HG03565 (cell line): ENCODE data around the gene NCS1.

Source experiments
- ATAC-seq: cut with Tn5 transposase; IDR thresholded peaks from one replicate; pipeline ENCODE4 v1.9.1; 2021; ENCODE audit warnings: mild to moderate bottlenecking, moderate library complexity; ENCODE audit not compliant: unreplicated experiment

NCS1 gene

GRCh38 chr9:130147198-130147597, 25.0 kb upstream of the NCS1 start:
- no peak for ATAC-seq

- no peak for ATAC-seq
These were observed 24.3 kb upstream of the NCS1 start for GRCh38 chr9:130147910-130148309.

GRCh38 chr9:130149031-130149430, 23.2 kb upstream of the NCS1 start:
- ATAC-seq = no peak

GRCh38 chr9:130149654-130150286, 22.4 kb upstream of the NCS1 start:
- ATAC-seq = no peak

GRCh38 chr9:130150779-130151382, 21.3 kb upstream of the NCS1 start:
- no peak for ATAC-seq

- no peak for ATAC-seq
These were observed 17.4 kb upstream of the NCS1 start for GRCh38 chr9:130154816-130155215.

DNA sequence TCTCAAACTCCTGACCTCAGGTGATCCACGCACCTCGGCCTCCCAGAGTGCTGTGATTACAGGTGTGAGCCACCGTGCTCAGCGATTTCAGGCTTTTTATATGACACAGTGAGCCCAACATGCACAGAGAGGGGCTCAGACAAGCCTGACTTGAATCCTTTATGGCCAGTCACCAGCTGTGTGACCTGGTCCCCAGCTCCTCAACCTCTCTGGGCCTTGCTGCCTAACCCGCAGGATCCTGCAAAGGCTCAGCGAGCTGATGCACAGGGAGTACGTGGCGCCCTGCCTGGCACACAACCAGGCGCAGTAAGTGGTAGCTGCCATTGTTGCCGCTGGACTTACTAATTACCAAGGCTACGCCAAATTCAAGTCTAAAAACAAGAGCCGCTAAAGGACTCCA, 16.6 kb upstream of the NCS1 start:
- ATAC-seq = no peak

- ATAC-seq = no peak
These were observed 15.5 kb upstream of the NCS1 start for GRCh38 chr9:130156672-130157071.

DNA sequence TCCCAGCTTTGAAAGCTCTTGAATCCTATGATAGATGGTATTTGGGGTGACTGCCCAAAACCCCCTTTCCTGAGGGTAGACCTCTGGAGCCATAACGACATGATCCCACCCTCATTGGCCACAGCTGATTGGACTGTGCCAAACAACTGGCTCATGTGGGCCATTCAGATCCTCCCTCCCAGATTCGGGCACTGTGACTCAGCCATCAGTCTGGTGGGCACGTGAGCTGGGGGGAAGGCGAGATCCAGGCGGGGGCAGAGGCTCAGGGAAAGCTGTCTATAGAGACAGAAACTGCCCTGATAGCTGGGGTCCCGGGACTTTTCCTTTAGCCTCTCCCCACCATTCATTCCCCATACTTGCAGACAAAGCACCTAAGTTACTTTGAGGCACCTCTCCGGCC, 15.1 kb upstream of the NCS1 start:
- no peak for ATAC-seq

DNA sequence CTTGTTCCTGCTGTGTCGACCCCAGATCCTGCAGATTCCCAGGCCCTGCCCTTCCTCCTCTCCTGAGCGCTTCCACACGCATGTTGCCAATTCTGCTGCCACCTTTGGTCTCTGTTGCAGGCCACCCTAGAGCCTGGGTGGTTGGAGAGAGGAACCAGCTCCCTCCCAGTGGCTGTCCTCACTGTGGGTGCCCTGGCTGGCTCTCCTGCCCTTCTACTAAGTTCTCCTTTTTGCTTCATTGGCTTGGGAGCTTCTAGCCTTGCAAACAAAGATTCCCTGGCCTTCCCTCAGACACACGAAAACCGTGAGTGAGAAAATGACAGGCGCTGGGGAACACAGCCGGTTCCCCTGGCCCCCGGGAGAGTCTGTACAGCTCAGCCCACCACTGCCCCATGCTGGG, 14.2 kb upstream of the NCS1 start:
- ATAC-seq = no peak

DNA sequence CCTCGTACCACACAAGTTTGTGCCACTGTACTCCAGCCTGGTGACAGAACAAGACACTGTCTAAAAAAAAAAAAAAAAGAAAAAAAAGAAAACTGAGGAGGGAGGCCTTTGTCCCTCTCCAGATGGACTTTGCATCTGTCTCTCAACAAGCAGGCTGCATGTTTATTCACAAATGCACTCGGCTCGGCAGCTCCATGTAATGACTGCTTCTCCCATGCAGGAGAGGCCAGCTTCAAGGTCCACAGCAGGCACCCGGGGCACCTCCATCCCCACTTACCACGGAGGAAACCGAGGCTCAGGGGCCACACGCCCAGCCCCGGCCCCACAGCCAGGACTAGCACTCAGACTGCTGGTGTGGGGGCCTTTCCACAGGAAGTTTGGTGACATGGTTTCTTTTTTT, 13.1 kb upstream of the NCS1 start:
- no peak for ATAC-seq

DNA sequence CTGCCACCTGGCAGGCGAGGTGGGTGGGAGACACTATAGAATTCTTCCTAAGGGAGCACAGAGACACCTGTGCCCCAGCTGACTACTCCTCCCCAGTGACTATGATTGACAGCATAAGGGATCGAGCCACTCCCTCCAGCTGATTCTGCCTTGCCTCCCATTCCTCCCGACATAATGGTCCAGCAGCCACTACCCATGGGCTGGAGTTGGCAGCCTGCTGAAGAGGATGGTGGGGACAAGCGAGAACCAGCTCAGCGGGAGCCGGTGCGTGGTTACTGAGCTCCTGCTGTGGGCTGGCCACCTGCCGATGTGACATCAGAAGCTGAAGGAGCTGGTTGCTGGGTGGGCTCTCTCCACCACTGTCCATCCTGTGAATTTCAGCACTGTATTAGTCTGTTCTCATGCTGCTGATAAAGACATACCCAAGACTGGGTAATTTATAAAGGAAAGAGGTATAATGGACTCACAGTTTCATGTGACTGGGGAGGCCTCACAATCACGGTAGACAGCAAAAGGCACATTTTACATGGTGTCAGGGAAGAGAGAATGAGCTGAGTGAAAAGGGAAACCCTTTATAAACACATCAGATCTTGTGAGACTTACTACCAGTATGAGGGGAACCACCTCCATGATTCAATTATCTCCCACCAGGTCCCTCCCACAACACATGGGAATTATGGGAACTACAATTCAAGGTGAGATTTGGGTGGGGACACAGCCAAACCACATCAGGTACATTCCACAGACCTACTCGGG, 12.1 kb upstream of the NCS1 start:
- no peak for ATAC-seq

DNA sequence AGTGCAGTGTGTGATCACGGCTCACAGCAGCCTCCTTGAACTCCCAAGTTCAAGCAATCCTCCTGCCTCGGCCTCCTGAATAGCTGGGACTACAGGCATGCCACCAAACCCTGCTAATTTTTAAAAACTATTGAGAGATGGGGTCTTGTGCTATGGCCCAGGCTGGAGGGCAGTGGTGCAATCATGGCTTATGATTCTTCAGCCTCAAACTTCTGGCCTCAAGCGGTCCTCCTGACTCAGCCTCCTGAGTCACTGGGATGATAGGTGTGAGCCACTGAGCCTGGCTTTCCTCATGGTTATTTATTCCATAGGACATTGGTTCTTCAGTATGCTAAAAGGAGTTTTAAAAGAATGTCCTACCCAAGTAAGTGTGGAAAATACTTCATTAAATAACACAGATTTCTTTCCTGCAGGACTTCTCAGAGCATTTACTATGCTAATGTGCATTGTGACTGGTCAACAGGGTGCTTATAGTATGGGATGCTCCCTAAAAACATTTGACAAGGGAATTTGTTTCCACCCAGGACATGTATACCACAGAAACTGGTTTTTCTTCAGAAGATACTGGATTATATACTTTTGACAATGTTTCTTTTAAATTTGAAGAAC, 11.2 kb upstream of the NCS1 start:
- ATAC-seq = no peak

- ATAC-seq = no peak
These were observed 6.6 kb upstream of the NCS1 start for GRCh38 chr9:130165579-130165978.

GRCh38 chr9:130166399-130166798, 5.8 kb upstream of the NCS1 start:
- ATAC-seq = no peak

DNA sequence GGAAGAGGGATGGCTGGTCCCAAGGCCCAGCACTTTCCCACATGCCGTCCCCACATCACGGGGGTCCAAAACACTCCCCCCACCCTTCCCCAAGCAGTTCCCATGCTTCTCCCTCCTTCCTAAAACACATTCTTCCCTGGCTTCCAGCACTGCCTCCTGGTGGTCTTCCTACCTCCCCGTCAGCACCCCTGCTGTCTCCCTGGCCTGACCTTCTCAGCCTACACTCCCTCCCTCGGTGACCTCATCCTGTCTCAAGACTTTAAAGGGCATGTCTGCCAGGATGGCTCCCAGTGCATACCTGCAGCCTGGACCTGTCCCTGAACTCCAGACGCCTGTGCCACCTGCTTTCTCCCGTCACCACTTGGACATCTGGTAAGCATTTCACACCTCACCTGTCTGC, 4.3 kb upstream of the NCS1 start:
- no peak for ATAC-seq

DNA sequence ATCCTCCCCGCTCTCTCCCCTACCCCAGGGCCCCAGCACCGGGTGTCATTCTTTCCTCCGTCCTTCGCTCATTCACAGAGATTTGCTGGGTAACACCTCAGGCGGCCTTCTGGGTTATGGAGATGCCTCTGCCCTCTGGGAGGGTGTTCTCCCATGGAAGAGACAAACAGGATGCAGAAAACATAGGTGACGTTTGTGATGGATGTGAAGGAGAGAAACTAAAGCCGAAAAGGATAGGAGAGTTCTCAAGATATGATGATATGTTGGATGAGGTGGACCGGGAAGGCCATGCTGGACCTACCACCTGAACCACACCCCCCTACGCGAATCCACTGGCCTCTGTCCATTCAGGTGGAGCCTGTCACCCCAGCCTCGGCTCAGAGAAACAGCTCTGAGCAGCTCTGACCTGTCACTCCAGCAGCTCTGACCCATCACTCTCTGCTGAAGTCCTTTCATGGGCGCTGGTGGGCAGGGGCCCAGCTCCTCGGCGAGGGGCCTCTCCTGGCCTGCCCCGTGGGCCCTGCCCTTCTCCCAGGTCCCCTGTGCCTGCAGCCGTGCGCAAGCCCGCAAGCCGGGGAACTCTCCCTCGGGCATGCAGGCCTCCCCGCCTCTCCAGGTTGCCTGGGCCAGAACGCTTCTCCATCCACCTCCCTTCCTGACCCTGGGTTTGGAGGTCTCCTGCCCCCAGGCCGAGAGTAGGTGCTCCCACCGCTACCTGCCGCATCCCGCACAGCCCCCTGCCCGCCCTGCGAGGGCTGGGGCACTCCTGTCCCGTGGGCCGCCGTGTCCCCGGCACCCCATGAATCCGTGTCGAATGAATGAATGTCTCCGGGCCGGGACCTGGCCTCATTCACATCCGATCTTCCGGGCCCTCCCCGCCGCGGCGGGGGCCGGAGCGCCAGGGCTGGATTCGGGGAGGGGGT, 717 bp upstream of the NCS1 start:
- no peak for ATAC-seq

- ATAC-seq = no peak
These were observed 858 bp downstream of the NCS1 start for GRCh38 chr9:130172858-130173665.

- no peak for ATAC-seq
These were observed 1.4 kb downstream of the NCS1 start for GRCh38 chr9:130173666-130173983.

DNA sequence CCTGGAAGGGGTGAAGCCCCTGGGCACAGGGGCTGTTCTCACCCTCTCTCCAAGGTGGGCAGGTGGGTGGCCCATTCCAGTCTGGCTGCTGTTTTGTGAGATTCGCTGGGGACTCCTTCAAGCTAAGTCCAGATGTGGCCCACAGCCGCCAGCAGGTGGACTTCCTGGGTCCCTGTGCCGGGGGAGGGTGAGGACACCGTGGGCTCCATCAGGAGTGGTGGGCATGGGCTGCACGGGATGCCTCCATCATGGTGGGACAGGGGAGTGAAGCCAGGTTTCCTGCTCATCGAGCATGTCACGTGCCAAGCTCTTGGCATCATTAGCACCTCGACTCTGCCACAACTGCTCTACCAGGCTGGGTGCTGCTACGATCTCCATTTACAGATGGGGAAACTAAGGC, 1.8 kb downstream of the NCS1 start:
- no peak for ATAC-seq
